ENCODE data around the gene PALLD.

PALLD gene

GRCh38 chr4:168914095-168914494 lies 417.2 kb downstream of the PALLD start:
- H3K27ac ChIP-seq = no peak overlapping the region
- TF ChIP-seq, protein P1, sequence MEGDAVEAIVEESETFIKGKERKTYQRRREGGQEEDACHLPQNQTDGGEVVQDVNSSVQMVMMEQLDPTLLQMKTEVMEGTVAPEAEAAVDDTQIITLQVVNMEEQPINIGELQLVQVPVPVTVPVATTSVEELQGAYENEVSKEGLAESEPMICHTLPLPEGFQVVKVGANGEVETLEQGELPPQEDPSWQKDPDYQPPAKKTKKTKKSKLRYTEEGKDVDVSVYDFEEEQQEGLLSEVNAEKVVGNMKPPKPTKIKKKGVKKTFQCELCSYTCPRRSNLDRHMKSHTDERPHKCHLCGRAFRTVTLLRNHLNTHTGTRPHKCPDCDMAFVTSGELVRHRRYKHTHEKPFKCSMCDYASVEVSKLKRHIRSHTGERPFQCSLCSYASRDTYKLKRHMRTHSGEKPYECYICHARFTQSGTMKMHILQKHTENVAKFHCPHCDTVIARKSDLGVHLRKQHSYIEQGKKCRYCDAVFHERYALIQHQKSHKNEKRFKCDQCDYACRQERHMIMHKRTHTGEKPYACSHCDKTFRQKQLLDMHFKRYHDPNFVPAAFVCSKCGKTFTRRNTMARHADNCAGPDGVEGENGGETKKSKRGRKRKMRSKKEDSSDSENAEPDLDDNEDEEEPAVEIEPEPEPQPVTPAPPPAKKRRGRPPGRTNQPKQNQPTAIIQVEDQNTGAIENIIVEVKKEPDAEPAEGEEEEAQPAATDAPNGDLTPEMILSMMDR (conservative IDR thresholded peaks at IDR 0.05) = no peak

DNA sequence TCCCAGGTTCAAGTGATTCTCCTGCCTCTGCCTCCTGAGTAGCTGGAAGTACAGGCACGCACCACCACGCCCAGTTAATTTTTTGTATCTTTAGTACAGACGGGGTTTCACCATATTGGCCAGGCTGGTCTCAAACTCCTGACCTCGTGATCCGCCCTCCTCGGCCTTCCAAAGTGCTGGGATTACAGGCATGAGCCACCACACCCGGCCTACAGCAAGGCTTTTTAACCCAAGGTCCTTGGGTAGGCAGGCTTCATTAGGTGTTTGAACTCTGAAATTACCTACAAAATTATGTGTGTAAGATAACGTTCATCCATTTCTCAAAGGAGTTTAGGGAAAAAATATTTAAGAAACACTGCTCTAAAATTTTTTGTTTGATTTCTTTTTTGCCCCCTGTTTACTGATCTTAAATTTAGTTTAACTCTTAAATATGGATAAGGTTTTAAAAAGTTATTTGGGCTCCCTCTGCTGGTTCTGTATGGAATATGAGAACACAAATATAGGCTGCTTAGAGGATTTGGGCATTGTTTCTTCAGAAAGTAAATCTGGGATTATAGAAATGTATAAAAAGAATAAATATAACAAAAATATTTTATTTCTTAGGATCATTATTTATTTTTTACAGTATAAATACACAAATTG lies 420.4 kb downstream of the PALLD start:
- H3K27ac ChIP-seq = no peak overlapping the region
- TF ChIP-seq, protein P1 (conservative IDR thresholded peaks at IDR 0.05) = peak; percentile 81

DNA sequence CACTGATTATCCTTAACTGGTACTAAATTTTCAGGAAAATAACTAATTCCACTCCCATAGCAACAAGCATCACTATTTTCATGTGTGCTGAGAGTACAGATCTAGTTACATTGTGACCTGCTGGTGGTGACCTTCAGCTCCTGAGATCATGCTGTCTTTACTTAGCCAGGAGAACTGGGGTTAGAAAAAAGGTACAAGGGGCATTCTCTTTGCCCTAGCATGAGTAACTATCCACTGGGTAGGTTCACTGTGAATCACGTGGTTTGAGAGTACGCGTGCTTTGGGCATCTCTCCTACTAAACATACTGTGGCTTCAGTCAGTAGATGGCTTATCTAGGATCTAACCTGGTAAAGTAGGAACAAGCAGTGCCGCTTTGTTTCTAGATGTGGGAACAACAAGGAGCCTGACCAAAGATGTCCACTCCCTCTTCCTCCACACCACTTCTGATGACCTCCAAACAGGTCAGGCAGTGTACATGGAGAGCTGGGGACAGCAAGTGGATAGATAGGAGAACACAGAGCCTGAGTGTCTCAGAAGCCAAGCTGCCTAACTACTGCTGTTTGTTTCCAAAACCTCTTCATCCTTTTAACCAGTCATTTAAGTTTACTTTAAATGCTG lies 423.0 kb downstream of the PALLD start:
- peak overlapping the region; percentile 65 for H3K27ac ChIP-seq
- TF ChIP-seq, protein P1 (conservative IDR thresholded peaks at IDR 0.05) = no peak

- TF ChIP-seq, protein P1 (conservative IDR thresholded peaks at IDR 0.05) = no peak
- peak overlapping the region; percentile 65 for H3K27ac ChIP-seq
Observed at GRCh38 chr4:168920441-168921065, 423.7 kb downstream of the PALLD start.

DNA sequence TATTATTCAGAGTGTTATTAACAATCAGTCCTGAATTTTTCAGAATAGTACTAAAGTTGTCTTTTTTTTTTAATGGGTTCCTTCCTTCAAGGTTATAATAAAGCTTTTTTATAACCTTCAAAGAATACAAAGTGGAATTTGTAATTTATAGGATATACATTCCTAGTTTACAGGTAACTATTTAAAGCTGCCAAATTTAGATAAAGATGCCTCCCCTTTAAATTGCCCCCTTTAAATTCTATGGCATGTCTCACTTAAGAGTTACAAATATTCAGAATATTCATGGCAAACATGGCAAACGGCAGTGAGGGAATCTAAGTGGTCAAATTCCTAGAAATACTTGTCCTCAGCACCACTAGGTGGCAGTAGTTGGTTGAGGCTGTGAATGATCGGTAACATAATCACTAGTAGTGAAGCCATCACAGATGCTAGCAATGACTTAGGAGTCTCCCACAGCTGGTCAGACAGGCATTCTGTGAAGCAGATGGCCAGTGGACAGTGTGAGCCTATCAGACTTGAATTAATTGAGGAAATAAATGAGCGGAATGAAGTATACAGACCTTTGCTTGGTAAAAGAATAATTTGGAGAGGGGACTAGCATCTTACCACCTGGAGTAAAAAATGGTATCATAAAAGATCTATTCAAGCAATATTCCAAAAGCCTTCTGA lies 426.8 kb downstream of the PALLD start:
- H3K27ac ChIP-seq = no peak overlapping the region
- TF ChIP-seq, protein P1 (conservative IDR thresholded peaks at IDR 0.05) = peak; percentile 94

DNA sequence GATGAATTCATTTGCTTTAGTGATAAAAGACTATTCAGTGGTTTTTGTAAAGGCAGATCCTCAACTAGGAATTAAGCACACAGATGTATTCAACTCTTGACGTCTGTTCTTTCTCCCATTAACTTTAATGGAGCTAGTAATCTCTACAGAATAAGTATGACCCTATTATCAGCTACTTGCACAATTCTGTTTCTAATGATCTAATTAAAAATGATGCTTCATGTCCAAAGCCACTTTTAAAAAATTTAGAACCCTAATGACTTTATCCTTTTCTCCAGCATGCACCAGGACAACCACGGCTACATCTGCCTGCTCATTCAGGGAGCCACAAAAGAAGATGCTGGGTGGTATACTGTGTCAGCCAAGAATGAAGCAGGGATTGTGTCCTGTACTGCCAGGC lies 427.8 kb downstream of the PALLD start:
- peak overlapping the region; percentile 37; the same call in 1 of the 2 replicates for H3K27ac ChIP-seq
- TF ChIP-seq, protein P1 (conservative IDR thresholded peaks at IDR 0.05) = no peak
